Measurements from ENCODE around the gene LRRC61. TPM values are rescaled to one million over a fixed set of nuclear protein-coding genes. Genes with fewer than 3 reads are reported as not detected.
"Not testable (repeated sequence)": the region's sequence is repeated elsewhere in the genome, so short reads cannot be mapped to it uniquely, and the experiment has no call there.

Gene LRRC61
- total RNA-seq, 2 donors from 2014 or later = 4.6 to 10.2 TPM

- ATAC-seq (ENCODE audit: insufficient number of reproducible peaks, low FRiP score, low read depth); H3K36me3 ChIP-seq; H3K27ac ChIP-seq; H3K4me3 ChIP-seq; H3K27me3 ChIP-seq (replicated peaks; ENCODE audit: insufficient read depth); H3K9me3 ChIP-seq; DNase-seq (ENCODE audit: low spot score); H3K4me1 ChIP-seq (ENCODE audit: control insufficient read depth in 1 of 2, low read depth in 2 of 2): not testable (repeated sequence)
Observed at GRCh38 chr7:150305903-150306284, 17.3 kb upstream of the LRRC61 start.

- H3K4me1 ChIP-seq (ENCODE audit: control insufficient read depth in 1 of 2, low read depth in 2 of 2); H3K27me3 ChIP-seq (replicated peaks; ENCODE audit: insufficient read depth); H3K4me3 ChIP-seq; H3K27ac ChIP-seq; DNase-seq (ENCODE audit: low spot score); ATAC-seq (ENCODE audit: insufficient number of reproducible peaks, low FRiP score, low read depth); H3K9me3 ChIP-seq; H3K36me3 ChIP-seq: not testable (repeated sequence)
Observed at GRCh38 chr7:150306377-150306776, 16.8 kb upstream of the LRRC61 start.

- no peak overlapping the region for H3K27ac ChIP-seq
- no peaks in the 10 kb centered on the region for H3K27me3 ChIP-seq (replicated peaks; ENCODE audit: insufficient read depth)
- TF ChIP-seq, protein P1, sequence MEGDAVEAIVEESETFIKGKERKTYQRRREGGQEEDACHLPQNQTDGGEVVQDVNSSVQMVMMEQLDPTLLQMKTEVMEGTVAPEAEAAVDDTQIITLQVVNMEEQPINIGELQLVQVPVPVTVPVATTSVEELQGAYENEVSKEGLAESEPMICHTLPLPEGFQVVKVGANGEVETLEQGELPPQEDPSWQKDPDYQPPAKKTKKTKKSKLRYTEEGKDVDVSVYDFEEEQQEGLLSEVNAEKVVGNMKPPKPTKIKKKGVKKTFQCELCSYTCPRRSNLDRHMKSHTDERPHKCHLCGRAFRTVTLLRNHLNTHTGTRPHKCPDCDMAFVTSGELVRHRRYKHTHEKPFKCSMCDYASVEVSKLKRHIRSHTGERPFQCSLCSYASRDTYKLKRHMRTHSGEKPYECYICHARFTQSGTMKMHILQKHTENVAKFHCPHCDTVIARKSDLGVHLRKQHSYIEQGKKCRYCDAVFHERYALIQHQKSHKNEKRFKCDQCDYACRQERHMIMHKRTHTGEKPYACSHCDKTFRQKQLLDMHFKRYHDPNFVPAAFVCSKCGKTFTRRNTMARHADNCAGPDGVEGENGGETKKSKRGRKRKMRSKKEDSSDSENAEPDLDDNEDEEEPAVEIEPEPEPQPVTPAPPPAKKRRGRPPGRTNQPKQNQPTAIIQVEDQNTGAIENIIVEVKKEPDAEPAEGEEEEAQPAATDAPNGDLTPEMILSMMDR (IDR thresholded peaks at IDR 0.05) = no peak
- no peaks in the 10 kb centered on the region for H3K36me3 ChIP-seq
- no peaks in the 10 kb centered on the region for H3K4me1 ChIP-seq (ENCODE audit: control insufficient read depth in 1 of 2, low read depth in 2 of 2)
- DNase-seq (ENCODE audit: low spot score) (no peak), ATAC-seq (ENCODE audit: insufficient number of reproducible peaks, low FRiP score, low read depth) (no peak)
- no peaks in the 10 kb centered on the region for H3K9me3 ChIP-seq
- no peak overlapping the region for H3K4me3 ChIP-seq
Observed at GRCh38 chr7:150307129-150307528, 16.0 kb upstream of the LRRC61 start.

DNA sequence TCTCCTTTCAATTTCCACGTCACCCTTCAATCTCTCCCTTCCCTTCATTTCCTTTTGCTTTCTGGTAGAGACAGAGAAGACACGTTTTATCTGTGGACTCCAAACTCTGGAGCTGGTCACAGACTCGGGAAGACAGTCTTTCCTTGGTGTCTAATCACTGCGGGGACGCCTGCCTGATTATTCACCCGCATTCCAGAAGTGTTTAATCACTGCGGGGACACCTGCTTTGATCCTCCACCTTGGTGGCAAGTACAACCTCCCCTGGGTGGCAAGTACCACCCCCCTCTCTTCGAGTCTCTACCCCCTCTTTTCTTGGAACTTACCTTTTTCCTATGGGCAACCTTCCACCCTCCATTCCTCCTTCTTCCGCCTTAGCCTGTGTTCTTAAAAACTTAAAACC lies 15.3 kb upstream of the LRRC61 start:
- no peak overlapping the region for H3K27ac ChIP-seq
- H3K4me1 ChIP-seq (ENCODE audit: control insufficient read depth in 1 of 2, low read depth in 2 of 2) = no peaks in the 10 kb centered on the region
- no peaks in the 10 kb centered on the region for H3K36me3 ChIP-seq
- DNase-seq (ENCODE audit: low spot score) = no peak
- no peaks in the 10 kb centered on the region for H3K27me3 ChIP-seq (replicated peaks; ENCODE audit: insufficient read depth)
- TF ChIP-seq, protein P1 (IDR thresholded peaks at IDR 0.05) = no peak
- no peak overlapping the region for H3K4me3 ChIP-seq
- no peak for ATAC-seq (ENCODE audit: insufficient number of reproducible peaks, low FRiP score, low read depth)
- no peaks in the 10 kb centered on the region for H3K9me3 ChIP-seq

- DNase-seq (ENCODE audit: low spot score) = no peak
- TF ChIP-seq, protein P1 (IDR thresholded peaks at IDR 0.05) = no peak
- H3K27ac ChIP-seq = no peak overlapping the region
Observed at GRCh38 chr7:150308575-150308974, 14.6 kb upstream of the LRRC61 start.

GRCh38 chr7:150311146-150311545 lies 12.0 kb upstream of the LRRC61 start:
- no peaks in the 10 kb centered on the region for H3K9me3 ChIP-seq
- no peaks in the 10 kb centered on the region for H3K36me3 ChIP-seq
- H3K4me1 ChIP-seq (ENCODE audit: control insufficient read depth in 1 of 2, low read depth in 2 of 2) = no peaks in the 10 kb centered on the region
- no peaks in the 10 kb centered on the region for H3K27me3 ChIP-seq (replicated peaks; ENCODE audit: insufficient read depth)
- TF ChIP-seq, protein P1 (IDR thresholded peaks at IDR 0.05) = no peak
- ATAC-seq (ENCODE audit: insufficient number of reproducible peaks, low FRiP score, low read depth) (no peak), DNase-seq (ENCODE audit: low spot score) (no peak)
- H3K27ac ChIP-seq = no peak overlapping the region
- no peak overlapping the region for H3K4me3 ChIP-seq

More at GRCh38 chr7:150308575-150308974, 14.6 kb upstream of the LRRC61 start:
- H3K36me3 ChIP-seq = no peaks in the 10 kb centered on the region
- no peaks in the 10 kb centered on the region for H3K9me3 ChIP-seq
- no peak for ATAC-seq (ENCODE audit: insufficient number of reproducible peaks, low FRiP score, low read depth)
- H3K4me1 ChIP-seq (ENCODE audit: control insufficient read depth in 1 of 2, low read depth in 2 of 2) = no peaks in the 10 kb centered on the region
- H3K27me3 ChIP-seq (replicated peaks; ENCODE audit: insufficient read depth) = no peaks in the 10 kb centered on the region
- no peak overlapping the region for H3K4me3 ChIP-seq

Measured in thoracic aorta (tissue), 2 donors.